Measurements from ENCODE around the gene ACAA2. TPM values are rescaled to one million over a fixed set of nuclear protein-coding genes. Genes with fewer than 3 reads are reported as not detected.
"Not testable (repeated sequence)": the region's sequence is repeated elsewhere in the genome, so short reads cannot be mapped to it uniquely, and the experiment has no call there.

Gene ACAA2
- total and polyA plus RNA-seq, 8 donors = 20.3 to 53.0 (median 32.5) TPM

DNA sequence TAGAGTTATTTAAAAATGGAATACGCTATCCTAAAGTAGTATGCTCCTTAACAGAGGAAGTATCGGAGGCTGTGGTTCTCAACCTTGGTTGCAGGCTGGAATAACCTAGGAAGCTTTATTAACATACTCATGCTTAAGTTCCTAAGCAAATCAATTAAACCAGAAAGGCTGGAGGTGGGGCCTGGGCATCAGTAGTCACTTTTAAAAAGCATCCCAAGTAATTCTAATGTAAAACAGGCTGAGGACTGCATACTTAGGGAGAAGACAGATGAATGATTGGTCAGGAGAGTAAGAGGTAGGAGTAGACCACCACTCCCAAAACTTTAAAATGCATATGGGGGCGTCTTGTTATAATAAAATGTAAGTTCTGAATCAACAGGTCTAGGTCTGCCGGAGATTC, 15.3 kb downstream of the ACAA2 start:
- Histone ChIP-seq H3K27me3 (no peaks in the 10 kb centered on the region), H3K4me1 (peaks cover 8 to 21% (median 11%) of the 10 kb centered on the region in 3 donors), H3K4me3 (no peak overlapping the region), H3K27ac (no peak overlapping the region), H3K36me3 (no peaks in the 10 kb centered on the region), H3K9me3 (no peaks in the 10 kb centered on the region)
- DNase-seq (no peak), ATAC-seq (no peak), FAIRE-seq (no peak)
- WGBS, 2 donors = 97 to 99% methylated on average over 4 of the region's 4 CpGs
- intact Hi-C loops (cut with DNase I) = no loop called here
- TF ChIP-seq, protein P1, sequence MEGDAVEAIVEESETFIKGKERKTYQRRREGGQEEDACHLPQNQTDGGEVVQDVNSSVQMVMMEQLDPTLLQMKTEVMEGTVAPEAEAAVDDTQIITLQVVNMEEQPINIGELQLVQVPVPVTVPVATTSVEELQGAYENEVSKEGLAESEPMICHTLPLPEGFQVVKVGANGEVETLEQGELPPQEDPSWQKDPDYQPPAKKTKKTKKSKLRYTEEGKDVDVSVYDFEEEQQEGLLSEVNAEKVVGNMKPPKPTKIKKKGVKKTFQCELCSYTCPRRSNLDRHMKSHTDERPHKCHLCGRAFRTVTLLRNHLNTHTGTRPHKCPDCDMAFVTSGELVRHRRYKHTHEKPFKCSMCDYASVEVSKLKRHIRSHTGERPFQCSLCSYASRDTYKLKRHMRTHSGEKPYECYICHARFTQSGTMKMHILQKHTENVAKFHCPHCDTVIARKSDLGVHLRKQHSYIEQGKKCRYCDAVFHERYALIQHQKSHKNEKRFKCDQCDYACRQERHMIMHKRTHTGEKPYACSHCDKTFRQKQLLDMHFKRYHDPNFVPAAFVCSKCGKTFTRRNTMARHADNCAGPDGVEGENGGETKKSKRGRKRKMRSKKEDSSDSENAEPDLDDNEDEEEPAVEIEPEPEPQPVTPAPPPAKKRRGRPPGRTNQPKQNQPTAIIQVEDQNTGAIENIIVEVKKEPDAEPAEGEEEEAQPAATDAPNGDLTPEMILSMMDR (IDR thresholded peaks at IDR 0.05) = no peak

DNA sequence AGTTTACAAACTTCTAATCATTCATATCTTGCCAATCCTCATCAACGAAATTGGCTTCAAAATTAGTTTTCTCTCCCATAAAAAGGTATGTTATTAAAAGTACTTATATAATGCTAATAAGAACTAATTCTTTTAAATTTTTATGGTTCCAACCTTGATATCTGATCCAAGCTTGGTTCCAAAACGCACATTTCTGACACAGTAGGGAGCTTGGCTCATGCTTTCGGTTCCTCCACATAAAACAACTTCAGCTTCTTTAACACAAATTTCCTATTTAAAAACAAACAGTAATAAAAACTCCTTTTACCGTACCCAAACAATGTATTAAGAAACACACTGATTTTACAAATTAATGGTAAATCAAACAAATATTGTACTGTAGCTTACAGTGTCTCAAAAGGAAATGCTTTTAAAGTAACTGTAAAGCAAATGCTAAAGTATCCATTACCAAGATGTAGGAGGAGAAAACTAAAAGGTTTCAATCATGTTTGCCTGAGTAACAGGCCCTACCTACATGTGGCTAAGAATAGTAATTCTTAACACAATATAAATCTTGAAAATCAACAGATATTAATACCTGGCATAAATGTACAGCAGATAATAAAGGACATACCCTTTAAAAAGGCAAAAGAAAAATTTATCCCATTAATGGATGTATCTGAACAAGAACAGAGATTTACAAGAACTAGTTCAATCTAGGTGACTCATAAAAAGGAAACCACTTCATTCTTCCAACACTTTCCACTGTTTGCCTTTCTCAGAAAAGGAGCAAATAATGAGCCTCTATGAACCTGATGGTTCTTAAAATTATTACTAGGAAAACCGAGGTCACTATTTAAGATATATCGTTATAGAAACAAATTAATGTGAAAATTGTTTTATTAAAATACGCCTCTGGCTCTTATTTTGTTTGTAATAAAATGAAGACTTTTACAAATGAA, 17.5 kb downstream of the ACAA2 start:
- Histone ChIP-seq H3K4me3 (no peak overlapping the region), H3K9me3 (no peaks in the 10 kb centered on the region), H3K36me3 (peaks cover 0 to 8% (median 0%) of the 10 kb centered on the region in 3 donors), H3K4me1 (peaks cover 8 to 21% (median 11%) of the 10 kb centered on the region in 3 donors), H3K27me3 (no peaks in the 10 kb centered on the region), H3K27ac (peak overlapping the region in 1 of 4 donors; percentile 12)
- TF ChIP-seq, protein P1 (IDR thresholded peaks at IDR 0.05) = no peak
- ATAC-seq (no peak), FAIRE-seq (peak; percentile 70), DNase-seq (no peak)
- intact Hi-C loops (cut with DNase I) = no loop called here
- WGBS, 2 donors = 84 to 85% methylated on average over 7 of the region's 7 CpGs

DNA sequence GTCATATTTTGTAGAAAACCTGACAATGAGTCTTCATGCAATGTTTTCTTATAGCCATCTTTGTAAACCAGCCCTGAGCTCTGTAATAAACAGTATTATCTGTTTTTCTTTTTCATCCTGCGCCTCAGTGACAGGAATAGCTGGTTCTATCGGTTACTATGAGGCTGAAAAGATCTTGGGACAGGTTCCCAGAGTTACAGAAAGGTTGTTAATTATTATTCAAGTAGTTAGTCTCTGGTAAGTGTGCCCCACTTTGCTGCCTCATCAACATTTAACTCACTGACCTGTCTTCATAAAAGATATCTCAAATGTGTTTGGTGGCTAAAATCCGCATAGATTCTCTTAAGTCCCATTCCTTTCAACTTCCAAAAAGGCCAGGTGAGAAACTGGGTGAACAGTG, 18.6 kb downstream of the ACAA2 start:
- TF ChIP-seq, protein P1 (IDR thresholded peaks at IDR 0.05) = no peak
- Histone ChIP-seq H3K27me3 (no peaks in the 10 kb centered on the region), H3K9me3 (no peaks in the 10 kb centered on the region), H3K4me3 (no peak overlapping the region), H3K36me3 (peaks cover 0 to 19% (median 4%) of the 10 kb centered on the region in 3 donors), H3K27ac (no peak overlapping the region), H3K4me1 (peaks cover 8 to 21% (median 11%) of the 10 kb centered on the region in 3 donors)
- ATAC-seq = peak in 3 of 4 donors; percentile 74 to 90 (median 78)
- WGBS, 2 donors = 28 to 36% methylated on average over 3 of the region's 3 CpGs
- no peak for FAIRE-seq
- DNase-seq = no peak
- intact Hi-C loops (cut with DNase I) = no loop called here

DNA sequence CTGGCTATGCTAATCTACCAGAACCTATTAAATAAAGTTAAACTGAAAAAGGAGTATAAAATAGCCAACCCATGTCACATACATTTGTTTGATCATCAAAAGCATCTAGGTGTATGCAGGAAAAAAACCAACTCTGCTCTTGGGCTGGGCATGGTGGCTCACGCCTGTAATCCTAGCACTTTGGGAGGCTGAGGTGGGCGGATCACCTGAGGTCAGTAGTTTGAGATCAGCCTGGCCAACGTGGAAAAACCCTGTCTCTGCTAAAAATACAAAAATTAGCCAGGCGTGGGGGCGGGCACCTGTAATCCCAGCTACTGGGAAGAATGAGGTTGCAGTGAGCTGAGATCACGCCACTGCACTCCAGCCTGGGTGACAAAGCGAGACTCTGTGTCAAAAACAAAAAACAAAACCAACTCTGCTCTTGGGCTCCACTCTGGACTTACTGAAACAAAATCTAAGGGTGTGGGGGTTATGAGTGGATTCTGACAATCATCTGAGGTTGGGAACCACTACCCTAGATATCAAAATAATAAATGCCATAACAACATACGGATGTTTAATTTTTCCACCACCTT, 23.7 kb downstream of the ACAA2 start:
- H3K27ac ChIP-seq = peak overlapping the region in 1 of 4 donors; percentile 68
- H3K27me3 ChIP-seq; FAIRE-seq; DNase-seq; intact Hi-C loops (cut with DNase I); H3K9me3 ChIP-seq; ATAC-seq; H3K4me3 ChIP-seq: not testable (repeated sequence)
- peaks cover 0 to 12% (median 4%) of the 10 kb centered on the region in 3 donors for H3K4me1 ChIP-seq
- H3K36me3 ChIP-seq = peaks cover 0 to 19% (median 4%) of the 10 kb centered on the region in 3 donors
- 90 to 95% methylated on average over 8 of the region's 8 CpGs for WGBS, 2 donors

DNA sequence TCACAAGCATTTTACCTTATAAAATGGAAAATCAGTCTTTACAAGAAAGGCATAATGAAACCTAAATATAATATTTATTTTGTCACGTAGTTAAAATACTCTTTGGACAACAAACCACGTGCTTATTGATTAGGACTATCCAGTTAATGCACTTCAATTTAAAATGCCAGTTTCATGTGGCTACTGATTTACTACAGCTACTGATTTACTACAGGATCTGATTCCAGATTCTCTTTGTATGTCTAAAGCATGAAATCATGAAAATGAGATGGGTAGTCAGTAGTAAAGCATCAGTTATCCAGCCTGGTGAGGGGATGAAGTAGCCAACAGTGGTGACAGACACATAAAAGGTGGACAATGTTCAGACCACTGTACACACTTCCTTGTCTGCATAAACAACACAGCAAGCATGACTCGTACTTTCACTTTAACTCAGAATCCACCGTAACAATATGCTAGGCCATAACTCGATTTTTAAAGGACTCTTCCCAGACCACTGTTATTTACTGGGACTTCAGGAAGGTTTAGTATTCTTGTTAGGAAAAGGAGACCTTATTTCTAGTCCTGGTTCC, 24.9 kb downstream of the ACAA2 start:
- ATAC-seq (peak in 3 of 4 donors; percentile 72 to 91 (median 83)), FAIRE-seq (peak; percentile 5)
- H3K27ac ChIP-seq = peak overlapping the region in 2 of 4 donors; percentile 33 to 68

More for the DNA sequence above, 24.9 kb downstream of the ACAA2 start:
- H3K9me3 ChIP-seq = no peaks in the 10 kb centered on the region
- intact Hi-C loops (cut with DNase I) = no loop called here
- no peaks in the 10 kb centered on the region for H3K27me3 ChIP-seq
- DNase-seq = no peak
- peaks cover 0 to 23% (median 4%) of the 10 kb centered on the region in 3 donors for H3K36me3 ChIP-seq
- H3K4me1 ChIP-seq = peaks cover 0 to 9% (median 4%) of the 10 kb centered on the region in 3 donors
- TF ChIP-seq, protein P1 (IDR thresholded peaks at IDR 0.05) = no peak
- 29% methylated on average over 5 of the region's 5 CpGs for WGBS, 2 donors
- peak overlapping the region in 1 of 4 donors; percentile 15 for H3K4me3 ChIP-seq

All from pancreas (tissue), 10 donors.